Caco-2 (cell line): ENCODE data around the gene ALDH3A2. TPM values are rescaled to one million over a fixed set of nuclear protein-coding genes. Genes with fewer than 3 reads are reported as not detected.

Experiments used
- BruUV-seq: library from RNA; stranded (reverse); fragments of 400-500 nt; replicated peaks from 2 replicates; lab custom pipeline; 2021; lab: Mats Ljungman, UMichigan
- CTCF ChIA-PET: fragments of 300-600 bp; sonication (Branson Sonifier 250); formaldehyde crosslinking; loops from one replicate; lab custom pipeline; 2022; ENCODE audit warnings: antibody characterized with exemption; lab: Charles Lee
- POLR2A ChIA-PET: fragments of 300-600 bp; sonication (Branson Sonifier 250); formaldehyde crosslinking; loops from one replicate; lab custom pipeline; 2022; ENCODE audit warnings: antibody characterized with exemption; lab: Charles Lee
- DNase-seq, 2 experiments: peaks; one replicate each; pipeline versions ENCODE4 v3.0.0 to v3.0.0-alpha.2; 2020 to 2022
- H3K27me3 ChIP-seq: replicated peaks from 2 replicates; pipeline ENCODE4 v1.6.0; 2011; ENCODE audit warnings: low read length; ENCODE audit not compliant: control insufficient read depth, insufficient read depth
- H3K36me3 ChIP-seq: 2 replicates; pipeline ENCODE4 v1.5.1; 2011; ENCODE audit warnings: low read length; ENCODE audit not compliant: control insufficient read depth, insufficient read depth
- H3K4me1 ChIP-seq: fragments of 250-450 bp; sonication (Bioruptor Pico); 2 replicates; pipeline ENCODE4 v1.5.1; 2020; ENCODE audit warnings: mild to moderate bottlenecking
- H3K4me3 ChIP-seq: 2 replicates; pipeline ENCODE4 v1.5.1; 2011; ENCODE audit warnings: low read depth, mild to moderate bottlenecking, control low read depth, low read length
- H3K9me3 ChIP-seq: fragments of 250-450 bp; sonication (Bioruptor Pico); 2 replicates; pipeline ENCODE4 v1.5.1; 2020; ENCODE audit warnings: mild to moderate bottlenecking, moderate library complexity
- H3K27ac Mint-ChIP-seq: one replicate; pipeline ENCODE4 v1.8.0; 2022; ENCODE audit warnings: mixed read lengths; ENCODE audit not compliant: unreplicated experiment
- H3K27me3 Mint-ChIP-seq: one replicate; pipeline ENCODE4 v1.8.0; 2022; ENCODE audit warnings: mixed read lengths; ENCODE audit not compliant: insufficient read depth, unreplicated experiment
- H3K36me3 Mint-ChIP-seq: one replicate; pipeline ENCODE4 v1.8.0; 2022; ENCODE audit warnings: mild to moderate bottlenecking, mixed read lengths; ENCODE audit not compliant: insufficient read depth, unreplicated experiment
- H3K4me1 Mint-ChIP-seq: one replicate; pipeline ENCODE4 v1.8.0; 2022; ENCODE audit warnings: low read depth, mixed read lengths; ENCODE audit not compliant: unreplicated experiment
- H3K4me3 Mint-ChIP-seq: one replicate; pipeline ENCODE4 v1.8.0; 2022; ENCODE audit warnings: mild to moderate bottlenecking, moderate library complexity, mixed read lengths; ENCODE audit not compliant: unreplicated experiment
- H3K9me3 Mint-ChIP-seq: one replicate; pipeline ENCODE4 v1.8.0; 2022; ENCODE audit warnings: mixed read lengths; ENCODE audit not compliant: unreplicated experiment
- CTCF ChIP-seq, 2 experiments: fragments of 200-600 bp in 1 of 2; IDR thresholded peaks; 1 replicate in 1 of 2; 2 replicates in 1 of 2; pipeline versions ENCODE4 v1.5.1 to v1.8.0; 2011 to 2022; ENCODE audit warnings: antibody characterized with exemption in 1 of 2, control low read depth in 1 of 2, inconsistent platforms in 1 of 2, low read depth in 1 of 2, low read length in 1 of 2, mild to moderate bottlenecking in 1 of 2, moderate library complexity in 1 of 2; ENCODE audit not compliant: insufficient read depth in 1 of 2, severe bottlenecking in 1 of 2, unreplicated experiment in 1 of 2
- intact Hi-C: fragments of 100-400 bp; cut with micrococcal nuclease; formaldehyde crosslinking; loops from one replicate; pipeline ENCODE4 v1.10.0; 2022; ENCODE audit not compliant: unreplicated experiment
- total RNA-seq: library from RNA; stranded (reverse); gene quantifications from 2 replicates; pipeline ENCODE4 v1.2.3, GENCODE V29; 2022

The ALDH3A2 gene
- total RNA-seq, 1 experiment from 2014 or later = 84.0 TPM

- no peak for TF ChIP-seq CTCF (IDR thresholded peaks at IDR 0.05; ENCODE audit: insufficient read depth in 1 of 2, low read depth in 1 of 2, low read length in 1 of 2, severe bottlenecking in 1 of 2, unreplicated experiment in 1 of 2)
- H3K4me3 ChIP-seq = no peak overlapping the region
- peak in 1 of 2 experiments; percentile 68 for DNase-seq
- CTCF ChIA-PET = interaction anchor here (0.9 to 1.5 kb wide), 3 partner anchors 32 to 58 kb away, joined by 4 to 5 read pairs (median 5); partner anchors contain the start of gene ALDH3A2
- H3K4me3 Mint-ChIP-seq = peak overlapping the region; percentile 9
- peaks cover 13% of the 10 kb centered on the region for H3K4me1 ChIP-seq
- H3K36me3 Mint-ChIP-seq = no peaks in the 10 kb centered on the region
- H3K27ac Mint-ChIP-seq = peak overlapping the region; percentile 73
- POLR2A ChIA-PET = no interaction called here
- peaks cover 16% of the 10 kb centered on the region for H3K4me1 Mint-ChIP-seq
- H3K27me3 ChIP-seq = no peaks in the 10 kb centered on the region
- BruUV-seq = no TSS peak
- H3K9me3 ChIP-seq = no peaks in the 10 kb centered on the region
- H3K36me3 ChIP-seq = no peaks in the 10 kb centered on the region
- H3K27me3 Mint-ChIP-seq = no peaks in the 10 kb centered on the region
- intact Hi-C loops = loop anchor here (5.0 kb wide), 2 partner anchors 57 to 58 kb away; partner anchors contain the start of gene ALDH3A2
- H3K9me3 Mint-ChIP-seq = no peaks in the 10 kb centered on the region
These were observed 55.5 kb downstream of the ALDH3A2 start for GRCh38 chr17:19703828-19704613.

DNA sequence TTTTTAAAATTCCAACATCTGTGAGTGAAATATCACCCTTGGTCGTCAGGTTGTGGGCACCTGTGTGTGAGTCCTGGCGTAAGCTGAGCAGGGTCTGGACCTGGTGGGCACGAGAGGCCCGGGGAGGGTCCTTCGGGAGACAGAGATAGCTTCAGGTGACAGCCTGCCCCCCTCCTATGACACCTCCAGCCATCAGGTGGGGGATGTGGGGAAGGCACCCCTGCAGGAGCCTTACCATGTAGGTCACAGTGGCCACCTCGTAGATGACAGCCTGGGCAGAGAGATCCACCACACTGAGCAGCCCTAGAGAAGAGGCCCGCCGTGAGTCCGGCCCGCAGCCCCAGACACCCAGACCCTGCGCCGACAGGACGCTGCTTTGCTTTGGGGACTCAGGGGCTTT is 56.6 kb downstream of the ALDH3A2 start:
- Mint-ChIP-seq H3K4me3 (no peak overlapping the region), H3K27ac (no peak overlapping the region), H3K9me3 (no peaks in the 10 kb centered on the region), H3K36me3 (no peaks in the 10 kb centered on the region), H3K27me3 (no peaks in the 10 kb centered on the region), H3K4me1 (peaks cover 16% of the 10 kb centered on the region)
- H3K27me3 ChIP-seq = no peaks in the 10 kb centered on the region
- no peaks in the 10 kb centered on the region for H3K36me3 ChIP-seq
- no peak for DNase-seq
- H3K4me1 ChIP-seq = peaks cover 13% of the 10 kb centered on the region
- no peak overlapping the region for H3K4me3 ChIP-seq
- no TSS peak for BruUV-seq
- no peaks in the 10 kb centered on the region for H3K9me3 ChIP-seq
- TF ChIP-seq CTCF (IDR thresholded peaks at IDR 0.05; ENCODE audit: insufficient read depth in 1 of 2, low read depth in 1 of 2, low read length in 1 of 2, severe bottlenecking in 1 of 2, unreplicated experiment in 1 of 2) = no peak
- ChIA-PET POLR2A (no interaction called here), CTCF (interaction anchor here (0.7 to 0.9 kb wide), 2 partner anchors 28 to 57 kb away, joined by 3 to 4 read pairs; no protein-coding TSS in a partner anchor)
- intact Hi-C loops = no loop called here

DNA sequence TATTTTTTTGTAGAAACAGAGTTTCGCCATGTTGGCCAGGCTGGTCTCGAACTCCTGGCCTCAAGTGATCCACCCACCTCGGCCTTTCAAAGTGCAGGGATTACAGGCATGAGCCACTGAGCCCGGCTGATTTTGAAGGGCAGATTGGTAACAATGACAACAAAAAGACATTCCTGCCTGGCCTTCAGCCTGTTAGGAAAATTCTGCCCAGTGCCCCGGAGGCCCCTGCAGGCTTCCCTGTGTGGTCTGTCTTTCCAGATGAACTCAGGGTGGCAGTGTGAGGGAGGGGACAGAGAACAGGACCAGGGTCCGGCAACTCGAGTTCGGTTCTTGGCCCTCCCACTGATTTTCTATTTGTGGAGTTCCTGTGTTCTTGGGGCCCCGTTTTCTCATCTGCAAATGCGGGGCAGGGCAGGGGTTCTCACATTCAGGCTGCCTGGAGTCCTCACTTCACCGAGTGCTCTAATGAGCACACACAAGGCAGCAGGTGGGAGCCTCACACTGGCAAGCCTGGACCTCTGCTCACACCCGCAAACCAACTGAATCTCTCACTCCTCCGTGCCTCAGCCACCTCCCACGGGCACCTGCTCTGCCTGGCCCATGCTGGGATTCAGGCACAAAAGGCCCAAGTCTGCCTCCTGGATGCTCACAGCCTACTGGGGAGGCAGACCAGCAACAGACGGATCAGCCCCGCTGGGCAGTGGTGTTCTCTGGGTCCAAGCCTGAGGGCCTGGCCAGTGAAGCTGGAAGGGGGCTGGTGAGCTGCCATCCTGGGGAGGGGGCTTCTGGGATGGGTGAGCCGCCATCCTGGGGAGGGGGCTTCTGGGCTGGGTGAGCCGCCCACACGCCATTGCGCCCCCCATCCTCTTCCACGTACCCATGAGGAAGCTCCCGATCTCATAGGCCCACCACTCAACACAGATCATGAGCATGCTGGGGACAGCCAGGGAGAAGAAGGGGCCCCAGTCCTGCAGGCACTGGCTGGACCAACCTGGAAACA is 57.5 kb downstream of the ALDH3A2 start:
- POLR2A ChIA-PET = no interaction called here
- H3K36me3 Mint-ChIP-seq = no peaks in the 10 kb centered on the region
- peaks cover 16% of the 10 kb centered on the region for H3K4me1 Mint-ChIP-seq
- no peaks in the 10 kb centered on the region for H3K36me3 ChIP-seq
- CTCF ChIA-PET = interaction anchor here (0.7 kb wide), 1 partner anchor 29 kb away, joined by 3 read pairs; no protein-coding TSS in a partner anchor
- no peaks in the 10 kb centered on the region for H3K27me3 Mint-ChIP-seq
- no peaks in the 10 kb centered on the region for H3K27me3 ChIP-seq
- H3K27ac Mint-ChIP-seq = no peak overlapping the region
- H3K4me3 ChIP-seq = no peak overlapping the region
- no peak overlapping the region for H3K4me3 Mint-ChIP-seq
- DNase-seq = no peak
- H3K9me3 ChIP-seq = no peaks in the 10 kb centered on the region
- no peak for TF ChIP-seq CTCF (IDR thresholded peaks at IDR 0.05; ENCODE audit: insufficient read depth in 1 of 2, low read depth in 1 of 2, low read length in 1 of 2, severe bottlenecking in 1 of 2, unreplicated experiment in 1 of 2)
- no peaks in the 10 kb centered on the region for H3K9me3 Mint-ChIP-seq
- peaks cover 13% of the 10 kb centered on the region for H3K4me1 ChIP-seq
- intact Hi-C loops = no loop called here
- no TSS peak for BruUV-seq
